Stimulated activated CD8-positive, alpha-beta memory T cell treated with anti-CD3 and anti-CD28 coated beads, Interleukin-12 subunit alpha, Interleukin-12 subunit beta, amount 100 ng/mL, for 4 hours (primary cell): ENCODE measurements around the gene MYL4.
"Not testable (repeated sequence)": the region's sequence is repeated elsewhere in the genome, so short reads cannot be mapped to it uniquely, and the experiment has no call there.

Source experiments
- DNase-seq: peaks from one replicate; pipeline ENCODE4 v3.0.0-alpha.2; 2020; ENCODE audit warnings: low read depth

The MYL4 gene

DNA sequence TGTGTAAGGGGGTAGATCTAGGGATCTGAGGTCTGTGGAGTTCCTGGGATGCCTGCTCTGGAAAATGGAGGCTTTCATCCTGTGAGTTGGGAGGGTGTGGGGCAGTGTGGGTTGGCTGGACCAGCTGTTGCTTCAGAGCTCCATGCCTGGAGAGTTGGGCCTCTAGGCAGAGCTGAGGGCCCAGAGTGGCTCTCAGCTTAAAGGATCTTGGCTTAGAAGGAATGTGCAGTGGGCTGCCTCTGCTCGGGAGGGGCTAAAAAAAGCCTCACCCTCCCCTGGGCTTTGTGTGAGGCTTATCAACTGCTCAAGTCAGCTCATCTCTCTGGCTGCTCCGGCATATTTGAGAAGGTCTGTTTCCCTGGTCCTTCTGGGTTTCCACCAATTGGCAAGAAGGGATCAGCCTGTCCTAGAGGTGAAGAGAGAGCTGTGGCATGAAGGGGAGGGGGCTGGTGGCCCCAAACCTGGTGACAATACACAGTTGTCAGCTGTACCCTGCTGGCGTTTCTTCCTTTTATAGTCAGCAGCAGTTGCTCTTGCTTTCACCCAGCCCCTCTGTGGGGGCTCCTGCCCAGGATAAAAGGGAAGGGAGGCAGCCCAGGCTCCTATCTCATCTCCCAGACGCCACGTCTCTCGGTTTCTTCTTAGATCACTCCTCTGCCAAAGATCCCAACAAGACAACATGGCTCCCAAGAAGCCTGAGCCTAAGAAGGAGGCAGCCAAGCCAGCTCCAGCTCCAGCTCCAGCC lies at the start of gene MYL4:
MYL4 (plus strand) TSS at position 605 of the 745 bp plus-strand sequence; CDS start at position 680, 75 bp downstream.
- DNase-seq = no peak

DNA sequence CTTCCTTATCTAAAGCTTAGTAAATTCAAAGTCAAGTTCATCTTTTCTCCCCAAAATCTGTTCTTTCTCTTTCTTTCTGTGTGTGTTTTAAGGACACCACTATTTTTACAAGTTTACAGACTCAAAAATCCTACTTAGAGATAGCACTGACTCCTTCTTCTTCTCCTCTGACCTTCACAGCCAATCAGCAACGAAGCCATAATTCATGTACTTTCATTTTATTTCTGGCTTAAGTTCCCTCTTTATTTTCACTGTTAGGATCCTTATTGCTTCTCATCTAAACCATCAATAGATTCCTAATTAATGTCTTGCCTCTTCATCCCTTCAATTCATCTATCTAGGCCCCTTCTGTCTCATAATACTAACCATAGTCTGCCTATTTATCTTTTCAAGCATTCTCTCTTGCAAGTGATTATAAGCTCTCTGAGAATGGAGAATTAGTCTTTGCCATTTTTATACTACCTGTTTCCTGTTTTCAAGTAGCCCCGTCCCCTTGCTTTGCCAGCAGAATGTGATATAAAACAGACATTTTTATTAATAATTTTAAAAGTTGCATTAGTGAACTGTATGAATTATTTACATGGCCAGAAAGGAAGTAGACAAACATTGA lies 47.0 kb upstream of the MYL4 start:
- no peak for DNase-seq

DNA sequence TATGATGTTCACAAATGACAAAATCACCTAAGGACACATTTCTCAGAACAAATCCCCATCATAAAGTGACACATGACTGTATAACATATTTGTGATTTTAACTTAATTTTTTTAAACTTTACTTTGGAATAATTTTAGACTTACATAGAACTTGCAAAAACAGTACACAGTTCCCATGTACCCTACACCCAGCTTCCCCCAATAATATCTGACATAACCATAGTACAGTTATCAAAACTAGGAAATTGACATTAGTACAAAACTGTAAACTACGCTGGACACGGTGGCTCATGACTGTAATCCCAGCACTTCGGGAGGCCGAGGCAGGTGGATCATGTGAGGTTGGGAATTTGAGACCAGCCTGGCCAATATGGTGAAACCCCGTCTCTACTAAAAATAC lies 44.9 kb upstream of the MYL4 start:
- no peak for DNase-seq

DNA sequence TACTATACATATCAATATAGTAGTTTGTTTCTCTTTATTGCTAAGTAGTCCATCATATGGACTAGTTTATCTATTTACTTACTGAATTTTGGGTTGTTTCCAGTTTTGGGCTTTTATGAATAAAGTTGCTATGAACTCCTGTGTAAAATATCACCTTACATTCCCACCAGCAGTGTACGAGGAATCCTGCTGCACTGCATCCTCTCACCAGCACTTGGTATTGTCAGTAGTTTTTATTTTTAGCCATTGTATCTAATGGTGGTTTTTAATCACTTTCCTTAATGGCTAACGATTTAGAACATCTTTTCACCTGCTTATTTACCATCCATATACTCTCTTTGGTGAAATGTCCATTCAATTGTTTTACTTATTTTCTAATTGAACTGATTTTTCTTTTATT lies 44.0 kb upstream of the MYL4 start:
- DNase-seq = no peak

DNA sequence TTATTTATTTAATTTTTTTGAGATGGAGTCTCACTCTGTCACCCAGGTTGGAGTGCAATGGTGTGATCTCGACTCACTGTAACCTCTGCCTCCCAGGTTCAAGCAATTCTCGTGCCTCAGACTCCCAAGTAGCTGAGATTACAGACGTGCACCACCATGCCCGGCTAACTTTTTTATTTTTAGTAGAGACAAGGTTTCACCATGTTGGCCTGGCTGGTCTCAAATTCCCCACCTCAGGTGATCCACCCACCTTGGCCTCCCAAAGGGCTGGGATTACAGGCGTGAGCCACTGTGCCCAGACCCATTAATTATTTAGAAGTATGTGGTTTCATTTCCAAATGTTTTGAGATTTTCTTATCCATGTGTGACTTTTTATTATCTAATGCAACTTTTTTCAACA lies 42.3 kb upstream of the MYL4 start:
- DNase-seq = not testable (repeated sequence)

DNA sequence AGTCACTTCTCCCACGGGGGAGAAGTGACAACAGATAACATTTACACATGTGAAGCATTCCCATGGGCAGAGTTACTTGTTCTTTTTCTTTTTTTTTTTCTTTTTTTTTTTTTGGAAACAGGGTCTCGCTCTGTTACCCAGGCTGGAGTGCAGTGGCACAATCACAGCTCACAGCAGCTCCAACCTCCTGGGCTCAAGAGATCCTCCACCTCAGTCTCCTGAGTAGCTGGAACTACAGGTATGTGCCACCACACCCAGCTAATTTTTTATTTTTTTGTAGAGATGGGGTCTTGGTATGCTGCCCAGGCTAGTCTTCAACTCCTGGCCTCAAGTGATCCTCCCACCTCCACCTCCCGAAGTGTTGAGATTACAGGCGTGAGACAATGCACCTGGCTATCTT lies 40.3 kb upstream of the MYL4 start:
- not testable (repeated sequence) for DNase-seq

DNA sequence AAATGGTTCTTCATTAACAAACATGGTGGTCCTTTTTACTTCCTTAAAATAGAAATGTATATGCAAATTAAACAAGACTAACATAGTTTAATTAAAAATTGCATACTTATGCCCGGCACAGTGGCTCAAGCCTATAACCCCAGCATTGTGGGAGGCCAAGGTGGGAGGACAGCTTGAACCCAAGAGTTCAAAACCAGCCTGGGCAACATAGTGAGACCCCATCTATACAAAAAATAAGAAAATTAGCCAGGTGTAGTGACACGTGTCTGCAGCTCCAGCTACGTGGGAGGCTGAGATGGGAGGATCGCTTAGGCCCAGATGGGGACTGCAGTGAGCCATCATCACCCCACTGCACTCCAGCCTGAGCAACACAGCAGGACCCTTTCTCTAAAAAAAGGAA lies 38.4 kb upstream of the MYL4 start:
- no peak for DNase-seq

DNA sequence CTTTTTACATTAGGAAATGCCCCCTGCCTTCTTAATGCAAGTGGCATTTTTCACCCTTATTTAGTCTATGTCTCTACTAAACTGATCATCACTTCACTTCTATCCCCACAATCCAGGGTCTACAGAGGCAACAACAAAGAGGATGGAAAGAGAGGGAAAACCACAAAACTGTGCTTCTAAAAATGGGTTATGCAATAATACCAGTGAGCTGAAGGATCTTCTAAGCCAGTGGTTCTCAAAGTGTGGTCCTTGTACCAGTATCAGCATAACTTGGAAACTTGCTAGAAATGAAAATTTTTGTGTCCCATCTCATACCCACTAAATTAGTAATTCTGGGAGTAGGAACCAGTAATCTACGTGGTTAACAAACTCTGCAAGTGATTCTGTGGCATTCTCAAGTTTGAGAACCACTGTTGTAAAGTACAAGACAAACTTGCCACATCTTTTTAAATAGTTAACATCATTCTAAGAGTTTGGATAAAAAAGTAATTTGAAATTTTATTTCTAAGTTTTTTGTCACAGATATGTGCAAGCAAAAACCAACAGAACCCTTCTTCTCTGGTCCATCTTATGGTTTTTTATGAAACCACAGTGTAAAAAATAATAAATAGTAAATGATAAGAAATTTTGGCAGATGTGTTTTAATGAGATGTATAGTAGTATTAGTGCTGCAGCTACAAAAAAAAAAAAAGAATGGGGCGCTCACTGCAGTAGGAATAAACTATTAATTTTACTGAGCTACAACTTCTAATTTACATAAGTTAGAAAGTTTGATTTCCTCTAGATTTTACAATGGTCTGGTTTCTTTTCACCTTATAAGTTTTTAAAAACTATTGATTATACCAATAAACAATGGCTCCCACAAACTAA lies 36.2 kb upstream of the MYL4 start:
- DNase-seq = no peak

DNA sequence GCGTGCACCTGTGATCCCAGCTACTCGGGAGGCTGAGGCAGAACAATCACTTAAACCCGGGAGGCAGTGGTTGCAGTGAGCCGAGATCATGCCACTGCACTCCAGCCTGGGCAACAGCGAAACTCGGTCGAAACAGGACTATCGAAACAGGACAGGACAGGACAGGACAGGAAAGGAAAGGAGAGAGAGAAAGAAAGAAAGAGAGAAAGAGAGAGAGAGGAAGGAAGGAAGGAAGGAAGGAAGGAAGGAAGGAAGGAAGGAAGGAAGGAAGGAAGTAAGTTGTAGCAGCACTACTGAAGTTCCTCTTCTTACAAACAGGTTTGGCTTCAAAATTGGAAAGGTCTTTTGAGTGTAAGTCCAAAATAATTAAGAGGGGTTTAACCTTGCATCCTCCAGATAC lies 34.3 kb upstream of the MYL4 start:
- not testable (repeated sequence) for DNase-seq

DNA sequence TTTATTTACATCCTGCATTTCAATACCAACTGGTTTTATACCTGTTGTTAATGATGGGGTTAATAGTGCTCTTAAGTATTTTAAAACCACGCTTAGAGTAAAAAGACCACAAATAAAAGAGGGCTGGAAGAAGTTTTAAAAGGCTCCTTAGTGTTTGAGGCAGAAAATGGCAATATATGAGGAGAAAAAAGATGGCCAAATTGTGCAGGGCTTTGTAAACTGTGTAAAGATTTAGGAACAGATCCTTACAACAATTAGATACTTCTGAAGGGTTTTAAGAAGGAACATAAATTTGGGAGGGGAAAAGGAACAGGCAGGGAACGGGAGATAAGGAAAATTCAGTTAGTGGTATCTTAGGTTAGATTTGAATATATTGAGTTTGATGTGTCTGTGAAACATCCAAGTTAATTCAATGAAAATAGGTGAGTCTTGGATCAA lies 32.7 kb upstream of the MYL4 start:
- no peak for DNase-seq

DNA sequence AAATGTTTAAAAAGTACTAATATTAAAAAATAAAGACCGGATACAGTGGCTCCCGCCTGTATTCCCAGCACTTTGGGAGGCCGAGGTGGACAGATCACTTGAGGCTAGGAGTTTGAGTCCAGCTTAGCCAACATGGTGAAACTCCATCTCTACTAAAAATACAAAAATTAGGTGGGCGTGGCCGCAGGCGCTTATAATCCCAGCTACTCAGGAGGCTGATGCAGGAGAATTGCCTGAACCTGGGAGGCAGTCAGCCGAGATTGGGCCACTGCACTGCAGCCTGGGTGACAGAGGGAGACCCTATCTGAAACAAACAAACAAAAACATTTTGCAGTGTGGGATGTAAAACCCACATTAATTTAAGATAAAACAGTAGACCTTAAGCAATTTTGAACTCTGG lies 31.9 kb upstream of the MYL4 start:
- DNase-seq = no peak

DNA sequence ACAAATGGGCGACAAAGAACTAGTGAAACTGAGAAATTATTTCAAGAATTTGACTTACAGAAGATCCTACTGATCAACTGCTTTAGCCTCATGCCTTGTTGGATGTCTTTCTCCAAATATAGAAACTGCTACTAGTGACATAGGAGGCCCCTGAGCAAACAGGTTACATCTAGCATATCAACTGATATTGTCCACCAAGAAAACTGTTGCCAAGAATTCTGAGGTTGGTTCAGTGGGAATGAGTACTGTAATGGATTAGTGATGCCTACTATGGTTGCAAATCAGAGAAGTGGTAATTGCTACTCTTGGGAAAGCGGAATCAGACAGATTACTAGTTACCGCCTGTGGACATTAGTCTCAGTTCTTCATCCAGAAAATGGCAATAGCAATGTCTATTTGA lies 30.0 kb upstream of the MYL4 start:
- DNase-seq = no peak

DNA sequence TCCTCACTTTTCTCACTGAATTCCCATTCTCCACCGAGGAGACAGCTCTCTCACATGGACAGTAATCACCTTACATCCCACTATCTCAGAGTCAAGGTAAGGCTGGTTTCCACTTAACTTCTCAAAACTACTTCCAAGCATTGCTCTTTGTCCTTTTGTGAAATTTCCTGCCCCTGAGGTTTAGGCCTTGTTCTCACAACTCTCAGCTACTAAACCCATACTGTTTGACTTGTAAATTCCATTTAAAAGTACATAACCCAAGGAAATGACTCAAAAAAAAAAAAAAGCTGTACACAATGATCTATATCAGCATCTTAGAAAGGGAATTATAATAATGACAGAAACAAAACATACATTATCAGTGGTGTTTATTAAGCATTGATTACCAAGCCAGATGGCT lies 28.8 kb upstream of the MYL4 start:
- DNase-seq = no peak

DNA sequence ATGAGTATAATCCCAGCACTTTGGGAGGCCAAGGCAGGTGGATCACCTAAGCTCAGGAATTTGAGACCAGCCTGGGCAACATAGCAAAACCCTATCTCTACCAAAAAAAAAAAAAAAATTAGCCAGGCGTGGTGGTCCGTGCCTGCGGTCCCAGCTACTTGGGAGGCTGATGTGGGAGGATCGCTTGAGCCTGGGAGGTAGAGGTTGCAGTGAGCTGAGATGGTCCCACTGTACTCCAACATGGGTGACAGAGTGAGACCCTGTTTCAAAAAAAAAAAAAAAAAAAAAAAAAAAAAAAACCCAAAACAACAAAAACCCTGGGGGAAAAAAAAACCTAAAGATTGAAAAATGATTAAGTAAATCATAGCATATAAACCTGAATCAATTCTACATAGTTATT lies 28.2 kb upstream of the MYL4 start:
- not testable (repeated sequence) for DNase-seq

DNA sequence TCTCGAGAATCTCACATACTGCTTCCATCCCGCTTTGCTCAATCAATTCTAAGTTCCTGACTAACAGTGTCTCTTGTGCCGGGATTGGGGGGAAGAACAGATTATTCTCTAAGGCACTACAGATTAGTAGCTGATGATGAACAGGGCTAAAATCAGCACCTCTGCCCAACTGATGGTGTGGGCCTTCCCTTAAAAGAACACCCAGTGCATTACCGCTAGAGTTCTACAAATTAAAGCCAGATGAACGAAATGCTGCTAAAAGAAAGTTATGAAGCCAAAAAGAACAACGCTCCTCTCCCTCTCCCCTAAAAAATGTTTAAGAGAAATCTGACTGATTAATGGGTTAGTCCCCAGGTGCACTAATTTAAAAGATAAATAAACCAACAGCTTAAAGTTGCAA lies 24.5 kb upstream of the MYL4 start:
- DNase-seq = no peak

DNA sequence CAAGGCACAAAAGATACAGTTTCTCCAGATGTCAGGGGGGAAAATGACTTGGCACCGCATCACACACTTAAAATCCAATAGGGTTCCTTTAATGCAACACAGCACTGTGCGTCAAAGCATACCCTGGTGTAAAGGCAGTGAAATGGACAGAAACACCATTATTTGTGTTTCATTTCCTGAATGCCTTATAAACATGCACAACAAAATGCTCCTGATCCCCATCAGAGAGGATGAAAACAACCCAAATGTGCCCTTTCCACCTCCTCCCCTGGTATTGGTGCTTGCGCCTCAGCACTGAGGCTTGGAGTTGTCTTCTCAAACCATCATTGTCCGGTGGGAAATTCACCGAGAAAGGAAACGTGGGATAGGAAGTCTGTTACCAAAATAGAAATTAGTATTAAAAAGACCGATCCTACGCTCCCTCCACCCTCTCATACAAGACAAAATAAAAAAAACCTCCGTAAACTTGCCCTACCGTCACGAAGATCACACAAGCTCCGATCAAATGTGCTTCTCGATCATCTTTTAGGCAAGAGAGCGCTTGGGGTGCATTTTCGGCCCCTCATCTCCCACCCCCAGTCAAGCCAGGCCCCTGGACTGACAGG lies 20.8 kb upstream of the MYL4 start:
- no peak for DNase-seq

DNA sequence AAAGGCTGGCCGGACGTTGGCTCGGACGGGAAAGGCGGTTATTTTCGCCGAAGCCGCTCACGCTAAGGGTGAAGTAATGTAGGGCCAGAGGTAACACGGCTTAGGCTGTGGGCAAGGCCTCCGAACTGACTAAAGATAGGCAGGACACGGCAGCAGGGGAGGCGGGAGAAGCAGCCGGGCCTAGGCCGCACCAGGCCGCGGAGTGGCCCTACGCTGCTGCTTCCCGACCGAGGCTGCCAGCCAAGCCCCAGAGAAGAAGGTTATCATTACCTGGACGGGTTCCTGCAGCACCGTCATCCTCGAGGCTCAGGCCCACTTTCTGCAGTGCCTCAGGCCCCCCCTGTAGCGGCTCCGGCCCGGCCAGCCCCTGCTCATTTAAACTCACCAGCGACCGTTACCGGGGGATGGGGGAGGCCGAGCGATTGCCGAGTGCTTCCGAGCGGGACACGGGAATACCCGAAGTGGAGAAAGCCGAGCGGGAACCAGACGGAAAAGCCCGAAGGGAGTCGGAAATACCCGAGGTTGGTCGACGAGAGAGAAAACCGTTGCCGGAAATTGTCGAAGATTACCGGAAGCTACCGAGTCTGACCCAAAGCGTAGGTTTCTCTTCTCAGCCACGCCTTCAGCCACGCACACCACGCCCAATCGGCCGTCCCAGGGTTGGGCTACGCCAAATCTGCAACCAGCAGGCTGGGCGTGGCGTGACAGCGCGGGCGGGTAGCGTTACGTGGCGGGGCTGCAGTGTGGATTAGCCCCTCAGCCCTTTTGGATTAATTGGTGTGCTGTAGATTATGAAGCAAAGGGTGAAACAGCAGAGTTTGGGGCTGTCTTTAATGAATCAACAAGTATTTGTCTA lies 20.0 kb upstream of the MYL4 start, which contains the start of gene CDC27:
CDC27 (minus strand) TSS at position 420 of the 856 bp plus-strand sequence; CDS start at position 297, 123 bp downstream.
- peak; percentile 98 for DNase-seq

DNA sequence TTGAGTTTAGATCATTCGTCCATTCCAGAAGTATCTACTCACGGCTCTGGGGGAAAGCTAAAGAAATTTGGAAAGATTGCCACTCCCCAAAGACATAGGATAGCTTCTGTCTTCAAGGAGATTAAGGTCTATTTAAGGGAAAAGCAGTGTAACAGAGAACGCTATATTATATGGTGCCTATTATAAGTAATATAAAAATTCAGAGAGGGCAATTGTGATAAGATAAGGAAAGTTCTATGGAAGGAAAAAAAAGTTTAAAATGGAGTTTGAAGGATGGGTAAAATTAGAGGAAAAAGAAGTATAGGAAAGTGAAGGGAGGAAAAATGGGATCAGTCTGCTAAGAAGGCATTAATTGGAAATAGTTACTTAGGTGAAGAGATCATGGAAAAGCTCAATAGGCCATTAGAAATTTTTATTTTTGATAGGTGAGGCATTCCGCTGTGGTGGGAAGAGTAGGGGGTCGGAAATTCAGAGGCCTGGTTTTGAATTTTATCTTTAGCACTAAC lies 19.4 kb upstream of the MYL4 start:
- DNase-seq = no peak

DNA sequence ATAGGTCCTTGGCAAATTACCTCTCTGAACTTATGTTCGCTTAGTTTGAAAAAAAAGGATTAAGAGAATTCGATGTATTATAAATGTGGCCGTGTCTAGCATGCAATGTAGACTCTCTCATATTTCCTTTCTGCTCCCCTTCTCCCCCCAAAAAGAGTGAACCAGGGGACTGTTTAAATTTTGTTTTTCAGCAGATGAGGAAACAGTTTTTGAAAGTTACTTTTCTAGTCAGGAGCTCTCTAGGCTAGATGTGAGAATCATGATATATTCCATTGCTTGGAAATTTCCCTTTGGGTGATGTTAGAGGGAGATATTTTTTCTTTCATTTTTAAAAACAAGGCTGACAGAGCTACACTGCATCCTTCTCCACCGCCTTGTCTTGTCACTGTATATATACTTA lies 18.9 kb upstream of the MYL4 start:
- DNase-seq = no peak

DNA sequence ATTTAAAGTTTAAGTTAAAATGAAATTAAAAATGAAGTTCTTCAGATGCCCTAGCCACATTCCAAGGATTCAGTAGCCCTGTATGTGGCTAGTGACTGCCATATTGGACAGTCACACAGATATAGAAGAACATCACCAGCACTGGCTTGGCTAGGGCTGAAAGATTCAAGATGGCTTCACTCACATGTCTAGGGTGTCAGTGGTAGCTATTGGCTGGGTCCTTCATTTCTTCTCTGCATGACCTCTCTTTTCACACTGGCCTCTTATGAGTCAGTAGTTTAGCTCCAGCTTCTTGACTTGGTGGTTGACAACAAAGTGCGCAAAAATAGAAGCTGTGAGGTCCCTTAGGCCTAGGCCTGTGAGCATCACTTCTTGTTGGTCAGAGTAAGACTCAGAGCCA lies 18.4 kb upstream of the MYL4 start:
- no peak for DNase-seq

DNA sequence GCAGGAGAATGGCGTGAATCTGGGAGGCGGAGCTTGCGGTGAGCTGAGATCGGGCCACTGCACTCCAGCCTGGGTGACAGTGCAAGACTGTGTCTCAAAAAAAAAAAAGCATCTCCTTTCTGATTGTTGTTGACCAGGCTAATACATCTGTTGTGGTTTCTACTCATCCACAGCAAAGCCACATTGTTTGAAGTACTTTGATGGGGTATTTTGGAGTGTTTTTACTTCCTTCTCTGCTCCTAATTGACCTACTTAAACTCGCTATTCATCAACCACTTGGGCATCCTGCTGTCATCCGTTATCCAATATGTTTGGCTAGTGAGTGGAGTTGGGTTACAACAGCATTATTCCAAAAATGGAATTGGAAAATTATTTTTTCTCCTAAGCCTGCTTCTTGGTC lies 16.6 kb upstream of the MYL4 start:
- DNase-seq = no peak
